HepG2 (cell line): Measurements from ENCODE around the gene PTPN5.

Source experiments
- IKZF5 ChIP-seq: IDR thresholded peaks from 2 replicates; pipeline ENCODE4 v1.6.1; 2018; ENCODE audit warnings: missing genetic modification reagents, mild to moderate bottlenecking, missing compliant biosample characterization
- MTA1 ChIP-seq: sonication (generic); formaldehyde crosslinking; IDR thresholded peaks from 2 replicates; pipeline ENCODE4 v1.4.0; 2020; ENCODE audit warnings: missing genetic modification reagents, mild to moderate bottlenecking, borderline replicate concordance
- NONO ChIP-seq, 2 experiments: fragments of 450-650 bp in 1 of 2; sonication (generic) in 1 of 2; formaldehyde crosslinking in 1 of 2; IDR thresholded peaks in 1 of 2; conservative IDR thresholded peaks in 1 of 2; 2 replicates each; pipeline versions ENCODE4 v1.6.1 to v1.8.0; 2017 to 2022; ENCODE audit warnings: mild to moderate bottlenecking in 1 of 2, missing genetic modification reagents in 1 of 2, moderate library complexity in 1 of 2
- POLR2A ChIP-seq, 2 experiments: IDR thresholded peaks; 2 replicates each; pipeline ENCODE4 v1.6.1; 2011; ENCODE audit warnings: low read depth in 2 of 2, low read length in 2 of 2, mild to moderate bottlenecking in 1 of 2, moderate library complexity in 1 of 2; ENCODE audit not compliant: insufficient read depth in 1 of 2
- ZFP36 ChIP-seq: fragments of 150-350 bp; IDR thresholded peaks from 2 replicates; pipeline ENCODE4 v1.6.1; 2018; ENCODE audit warnings: borderline replicate concordance, low read length, low read depth; ENCODE audit not compliant: partially characterized antibody
- ZNF317 ChIP-seq: sonication (generic); formaldehyde crosslinking; IDR thresholded peaks from 2 replicates; pipeline ENCODE4 v1.5.0; 2020; ENCODE audit warnings: mild to moderate bottlenecking, missing genetic modification reagents
- ZNF605 ChIP-seq: sonication (generic); formaldehyde crosslinking; IDR thresholded peaks from 2 replicates; pipeline ENCODE4 v1.8.0; 2022; ENCODE audit warnings: mild to moderate bottlenecking, missing genetic modification reagents

GRCh38 chr11:18727479-18728236 lies 63.9 kb downstream of the PTPN5 start:
- TF ChIP-seq MTA1 (no peak), ZNF317 (no peak), ZNF605 (CRISPR knock-in tag) (no peak), POLR2A (IDR thresholded peaks at IDR 0.05; ENCODE audit: insufficient read depth in 1 of 2, low read depth in 2 of 2, low read length in 2 of 2) (no peak), ZFP36 (no peak), NONO (IDR thresholded peaks at IDR 0.05) (no peak), NONO (CRISPR knock-in tag; conservative IDR thresholded peaks at IDR 0.05) (no peak), IKZF5 (CRISPR knock-in tag) (no peak)
